Measurements from ENCODE around the gene DSCAML1.

DSCAML1 gene

GRCh38 chr11:117478926-117479325, 318.1 kb downstream of the DSCAML1 start:
- H3K4me1 ChIP-seq (ENCODE audit: control insufficient read depth, insufficient read depth, low read length): no peaks in the 10 kb centered on the region
- no peak overlapping the region for H3K4me2 ChIP-seq (ENCODE audit: low read length)

GRCh38 chr11:117478126-117478860, 318.7 kb downstream of the DSCAML1 start:
- Histone ChIP-seq H3K9me3 (replicated peaks; ENCODE audit: low read length) (no peaks in the 10 kb centered on the region), H3K4me2 (ENCODE audit: low read length) (no peak overlapping the region), H3K4me1 (ENCODE audit: control insufficient read depth, insufficient read depth, low read length) (no peaks in the 10 kb centered on the region), H3K36me3 (ENCODE audit: insufficient read depth, low read length) (no peaks in the 10 kb centered on the region), H3K27me3 (ENCODE audit: control insufficient read depth, insufficient read depth, low read length) (no peaks in the 10 kb centered on the region), H3K4me3 (ENCODE audit: low read length) (no peak overlapping the region), H3K9ac (ENCODE audit: low read depth, low read length) (no peak overlapping the region)

More at GRCh38 chr11:117478926-117479325, 318.1 kb downstream of the DSCAML1 start:
- H3K4me3 ChIP-seq (ENCODE audit: low read length): no peak overlapping the region
- no peaks in the 10 kb centered on the region for H3K9me3 ChIP-seq (replicated peaks; ENCODE audit: low read length)
- H3K36me3 ChIP-seq (ENCODE audit: insufficient read depth, low read length): no peaks in the 10 kb centered on the region
- no peak overlapping the region for H3K9ac ChIP-seq (ENCODE audit: low read depth, low read length)
- no peaks in the 10 kb centered on the region for H3K27me3 ChIP-seq (ENCODE audit: control insufficient read depth, insufficient read depth, low read length)

GRCh38 chr11:117477721-117478120, 319.3 kb downstream of the DSCAML1 start:
- Histone ChIP-seq H3K4me2 (ENCODE audit: low read length) (no peak overlapping the region), H3K4me3 (ENCODE audit: low read length) (no peak overlapping the region), H3K9me3 (replicated peaks; ENCODE audit: low read length) (no peaks in the 10 kb centered on the region), H3K36me3 (ENCODE audit: insufficient read depth, low read length) (no peaks in the 10 kb centered on the region), H3K4me1 (ENCODE audit: control insufficient read depth, insufficient read depth, low read length) (no peaks in the 10 kb centered on the region), H3K9ac (ENCODE audit: low read depth, low read length) (no peak overlapping the region), H3K27me3 (ENCODE audit: control insufficient read depth, insufficient read depth, low read length) (peaks cover 1% of the 10 kb centered on the region)

GRCh38 chr11:117476531-117477142, 320.4 kb downstream of the DSCAML1 start:
- H3K27me3 ChIP-seq (ENCODE audit: control insufficient read depth, insufficient read depth, low read length): peaks cover 12% of the 10 kb centered on the region
- no peak overlapping the region for H3K9ac ChIP-seq (ENCODE audit: low read depth, low read length)
- no peaks in the 10 kb centered on the region for H3K9me3 ChIP-seq (replicated peaks; ENCODE audit: low read length)
- H3K4me3 ChIP-seq (ENCODE audit: low read length): no peak overlapping the region
- no peaks in the 10 kb centered on the region for H3K4me1 ChIP-seq (ENCODE audit: control insufficient read depth, insufficient read depth, low read length)
- no peak overlapping the region for H3K4me2 ChIP-seq (ENCODE audit: low read length)
- H3K36me3 ChIP-seq (ENCODE audit: insufficient read depth, low read length): no peaks in the 10 kb centered on the region

- Histone ChIP-seq H3K36me3 (ENCODE audit: insufficient read depth, low read length) (no peaks in the 10 kb centered on the region), H3K27me3 (ENCODE audit: control insufficient read depth, insufficient read depth, low read length) (peaks cover 13% of the 10 kb centered on the region), H3K9me3 (replicated peaks; ENCODE audit: low read length) (no peaks in the 10 kb centered on the region), H3K4me1 (ENCODE audit: control insufficient read depth, insufficient read depth, low read length) (no peaks in the 10 kb centered on the region), H3K9ac (ENCODE audit: low read depth, low read length) (no peak overlapping the region), H3K4me2 (ENCODE audit: low read length) (no peak overlapping the region), H3K4me3 (ENCODE audit: low read length) (no peak overlapping the region)
Observed at GRCh38 chr11:117475716-117476530, 321.1 kb downstream of the DSCAML1 start.

GRCh38 chr11:117473481-117474091, 323.4 kb downstream of the DSCAML1 start:
- H3K4me2 ChIP-seq (ENCODE audit: low read length): no peak overlapping the region
- no peaks in the 10 kb centered on the region for H3K36me3 ChIP-seq (ENCODE audit: insufficient read depth, low read length)
- no peaks in the 10 kb centered on the region for H3K4me1 ChIP-seq (ENCODE audit: control insufficient read depth, insufficient read depth, low read length)
- no peaks in the 10 kb centered on the region for H3K9me3 ChIP-seq (replicated peaks; ENCODE audit: low read length)
- H3K4me3 ChIP-seq (ENCODE audit: low read length): no peak overlapping the region
- peaks cover 18% of the 10 kb centered on the region for H3K27me3 ChIP-seq (ENCODE audit: control insufficient read depth, insufficient read depth, low read length)
- H3K9ac ChIP-seq (ENCODE audit: low read depth, low read length): no peak overlapping the region

- H3K4me2 ChIP-seq (ENCODE audit: low read length): no peak overlapping the region
- no peak overlapping the region for H3K4me3 ChIP-seq (ENCODE audit: low read length)
- no peaks in the 10 kb centered on the region for H3K9me3 ChIP-seq (replicated peaks; ENCODE audit: low read length)
- H3K4me1 ChIP-seq (ENCODE audit: control insufficient read depth, insufficient read depth, low read length): no peaks in the 10 kb centered on the region
- no peak overlapping the region for H3K9ac ChIP-seq (ENCODE audit: low read depth, low read length)
- H3K36me3 ChIP-seq (ENCODE audit: insufficient read depth, low read length): no peaks in the 10 kb centered on the region
- H3K27me3 ChIP-seq (ENCODE audit: control insufficient read depth, insufficient read depth, low read length): peaks cover 22% of the 10 kb centered on the region
Observed at GRCh38 chr11:117471776-117472175, 325.2 kb downstream of the DSCAML1 start.

GRCh38 chr11:117470576-117470975, 326.4 kb downstream of the DSCAML1 start:
- no peaks in the 10 kb centered on the region for H3K36me3 ChIP-seq (ENCODE audit: insufficient read depth, low read length)
- no peaks in the 10 kb centered on the region for H3K4me1 ChIP-seq (ENCODE audit: control insufficient read depth, insufficient read depth, low read length)
- H3K4me2 ChIP-seq (ENCODE audit: low read length): no peak overlapping the region
- no peak overlapping the region for H3K4me3 ChIP-seq (ENCODE audit: low read length)
- no peaks in the 10 kb centered on the region for H3K9me3 ChIP-seq (replicated peaks; ENCODE audit: low read length)
- peaks cover 22% of the 10 kb centered on the region for H3K27me3 ChIP-seq (ENCODE audit: control insufficient read depth, insufficient read depth, low read length)
- H3K9ac ChIP-seq (ENCODE audit: low read depth, low read length): no peak overlapping the region

GRCh38 chr11:117468888-117469287, 328.1 kb downstream of the DSCAML1 start:
- Histone ChIP-seq H3K36me3 (ENCODE audit: insufficient read depth, low read length) (no peaks in the 10 kb centered on the region), H3K4me2 (ENCODE audit: low read length) (no peak overlapping the region), H3K4me1 (ENCODE audit: control insufficient read depth, insufficient read depth, low read length) (no peaks in the 10 kb centered on the region), H3K4me3 (ENCODE audit: low read length) (no peak overlapping the region), H3K27me3 (ENCODE audit: control insufficient read depth, insufficient read depth, low read length) (peaks cover 22% of the 10 kb centered on the region), H3K9ac (ENCODE audit: low read depth, low read length) (no peak overlapping the region), H3K9me3 (replicated peaks; ENCODE audit: low read length) (no peaks in the 10 kb centered on the region)

GRCh38 chr11:117467770-117468169, 329.2 kb downstream of the DSCAML1 start:
- H3K4me3 ChIP-seq (ENCODE audit: low read length): no peak overlapping the region
- H3K9ac ChIP-seq (ENCODE audit: low read depth, low read length): no peak overlapping the region
- peaks cover 21% of the 10 kb centered on the region for H3K27me3 ChIP-seq (ENCODE audit: control insufficient read depth, insufficient read depth, low read length)
- no peaks in the 10 kb centered on the region for H3K36me3 ChIP-seq (ENCODE audit: insufficient read depth, low read length)
- no peak overlapping the region for H3K4me2 ChIP-seq (ENCODE audit: low read length)
- H3K9me3 ChIP-seq (replicated peaks; ENCODE audit: low read length): no peaks in the 10 kb centered on the region
- H3K4me1 ChIP-seq (ENCODE audit: control insufficient read depth, insufficient read depth, low read length): no peaks in the 10 kb centered on the region

GRCh38 chr11:117466966-117467365, 330.1 kb downstream of the DSCAML1 start:
- Histone ChIP-seq H3K4me2 (ENCODE audit: low read length) (no peak overlapping the region), H3K9ac (ENCODE audit: low read depth, low read length) (no peak overlapping the region), H3K4me3 (ENCODE audit: low read length) (no peak overlapping the region), H3K27me3 (ENCODE audit: control insufficient read depth, insufficient read depth, low read length) (peaks cover 13% of the 10 kb centered on the region), H3K9me3 (replicated peaks; ENCODE audit: low read length) (no peaks in the 10 kb centered on the region), H3K4me1 (ENCODE audit: control insufficient read depth, insufficient read depth, low read length) (no peaks in the 10 kb centered on the region), H3K36me3 (ENCODE audit: insufficient read depth, low read length) (no peaks in the 10 kb centered on the region)
